ENCODE results near the gene HHAT.

Gene HHAT

DNA sequence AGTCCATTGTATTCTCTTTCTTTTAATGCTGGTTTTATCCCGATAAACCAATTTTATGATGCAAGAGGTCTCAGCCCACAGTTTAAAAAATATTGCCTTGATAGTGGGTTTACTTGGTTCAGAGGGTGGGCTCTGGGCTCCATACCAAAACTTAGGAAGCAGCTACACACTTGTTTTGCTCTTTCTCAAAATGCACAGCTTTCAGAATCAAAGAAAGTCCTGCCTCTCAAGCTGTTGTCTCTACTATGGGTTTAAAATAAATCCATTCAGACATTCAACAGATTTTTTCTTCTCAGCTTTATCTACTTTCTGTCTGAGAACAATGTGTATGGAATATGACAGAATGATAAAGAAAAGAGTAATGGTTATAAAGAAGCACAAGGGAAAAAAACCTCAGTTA lies 14.8 kb upstream of the HHAT start:
- Histone ChIP-seq H3K4me1 (ENCODE audit: control insufficient read depth, insufficient read depth, low read length, unreplicated experiment) (peaks cover 18% of the 10 kb centered on the region), H3K27me3 (ENCODE audit: insufficient read depth, low read length) (no peaks in the 10 kb centered on the region; the same call in 1 of the 2 replicates), H3K79me2 (ENCODE audit: control insufficient read depth, insufficient read depth, low read length, unreplicated experiment) (no peaks in the 10 kb centered on the region), H3K27ac (ENCODE audit: low read depth, low read length) (no peak overlapping the region), H3K36me3 (ENCODE audit: insufficient read depth, low read length) (no peaks in the 10 kb centered on the region), H3K4me3 (ENCODE audit: low read depth, low read length) (no peak overlapping the region), H2AFZ (ENCODE audit: low read length, unreplicated experiment) (no peak overlapping the region)

DNA sequence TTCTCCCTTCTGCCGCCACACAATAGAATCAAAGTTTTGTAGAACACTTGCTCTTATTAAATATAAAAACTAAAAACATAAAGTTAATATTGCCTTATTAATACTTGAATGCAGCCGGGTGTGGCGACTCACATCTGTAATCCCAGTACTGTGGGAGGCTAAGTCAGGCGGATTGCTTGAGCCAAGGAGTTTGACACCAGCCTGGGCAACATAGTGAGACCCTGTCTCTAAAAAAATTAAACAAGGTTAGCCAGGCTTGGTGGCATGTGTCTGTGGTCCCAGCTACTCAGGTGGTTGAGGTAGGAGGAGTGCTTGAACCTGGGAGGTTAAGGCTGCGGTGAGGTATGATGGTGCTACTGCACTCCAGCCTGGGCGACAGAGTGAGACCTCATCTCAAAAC lies 13.2 kb upstream of the HHAT start:
- peaks cover 12% of the 10 kb centered on the region for H3K4me1 ChIP-seq (ENCODE audit: control insufficient read depth, insufficient read depth, low read length, unreplicated experiment)
- no peak overlapping the region for H3K27ac ChIP-seq (ENCODE audit: low read depth, low read length)
- no peak overlapping the region for H3K4me3 ChIP-seq (ENCODE audit: low read depth, low read length)
- H2AFZ ChIP-seq (ENCODE audit: low read length, unreplicated experiment) = no peak overlapping the region
- no peaks in the 10 kb centered on the region for H3K79me2 ChIP-seq (ENCODE audit: control insufficient read depth, insufficient read depth, low read length, unreplicated experiment)
- H3K27me3 ChIP-seq (ENCODE audit: insufficient read depth, low read length) = no peaks in the 10 kb centered on the region; the same call in 1 of the 2 replicates
- no peaks in the 10 kb centered on the region for H3K36me3 ChIP-seq (ENCODE audit: insufficient read depth, low read length)

DNA sequence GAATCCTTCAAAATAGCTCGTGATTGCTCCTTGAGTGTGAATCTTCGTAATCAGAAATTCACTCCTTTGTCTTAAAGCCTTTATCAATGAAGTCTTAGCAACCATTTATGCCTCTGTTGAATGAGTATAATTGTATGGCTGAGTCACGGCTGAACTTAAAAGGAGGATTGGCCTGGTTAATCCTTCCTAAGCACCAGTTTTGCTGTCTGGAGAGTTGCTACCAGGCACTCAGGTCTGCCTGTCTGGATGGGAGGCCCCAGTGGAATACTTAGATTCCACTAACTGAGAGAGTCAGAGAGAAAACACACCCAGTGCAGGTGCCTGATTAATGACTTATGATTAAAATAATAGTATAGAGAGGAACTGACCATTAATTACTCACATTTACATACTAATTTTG lies 7.6 kb upstream of the HHAT start:
- H2AFZ ChIP-seq (ENCODE audit: low read length, unreplicated experiment) = no peak overlapping the region
- no peak overlapping the region for H3K27ac ChIP-seq (ENCODE audit: low read depth, low read length)
- no peak overlapping the region for H3K4me3 ChIP-seq (ENCODE audit: low read depth, low read length)
- H3K36me3 ChIP-seq (ENCODE audit: insufficient read depth, low read length) = no peaks in the 10 kb centered on the region
- H3K4me1 ChIP-seq (ENCODE audit: control insufficient read depth, insufficient read depth, low read length, unreplicated experiment) = no peaks in the 10 kb centered on the region
- H3K27me3 ChIP-seq (ENCODE audit: insufficient read depth, low read length) = no peaks in the 10 kb centered on the region; the same call in 1 of the 2 replicates
- no peaks in the 10 kb centered on the region for H3K79me2 ChIP-seq (ENCODE audit: control insufficient read depth, insufficient read depth, low read length, unreplicated experiment)

DNA sequence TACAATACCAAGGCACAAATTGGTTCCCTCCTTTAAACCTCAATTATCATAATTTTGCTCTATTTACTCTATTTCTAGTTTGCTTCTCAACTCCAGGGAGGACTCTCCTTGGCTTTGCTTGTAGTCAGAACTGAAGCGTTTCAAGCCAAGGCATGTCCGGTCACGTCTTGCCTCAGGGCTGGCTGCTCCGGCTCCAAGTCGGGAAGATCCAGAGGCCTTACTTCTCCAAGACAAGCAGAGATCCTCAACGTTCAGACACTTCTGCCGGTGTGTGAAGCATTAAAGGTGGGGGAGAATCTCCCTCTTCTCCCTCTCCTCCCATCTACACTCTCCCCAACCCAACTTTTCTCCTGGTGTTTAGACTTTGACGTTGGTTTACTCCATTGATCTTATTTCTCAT lies 7.2 kb upstream of the HHAT start:
- Histone ChIP-seq H3K4me3 (ENCODE audit: low read depth, low read length) (no peak overlapping the region), H3K27me3 (ENCODE audit: insufficient read depth, low read length) (no peaks in the 10 kb centered on the region; the same call in 1 of the 2 replicates), H3K4me1 (ENCODE audit: control insufficient read depth, insufficient read depth, low read length, unreplicated experiment) (no peaks in the 10 kb centered on the region), H2AFZ (ENCODE audit: low read length, unreplicated experiment) (no peak overlapping the region), H3K36me3 (ENCODE audit: insufficient read depth, low read length) (no peaks in the 10 kb centered on the region), H3K79me2 (ENCODE audit: control insufficient read depth, insufficient read depth, low read length, unreplicated experiment) (no peaks in the 10 kb centered on the region), H3K27ac (ENCODE audit: low read depth, low read length) (no peak overlapping the region)

DNA sequence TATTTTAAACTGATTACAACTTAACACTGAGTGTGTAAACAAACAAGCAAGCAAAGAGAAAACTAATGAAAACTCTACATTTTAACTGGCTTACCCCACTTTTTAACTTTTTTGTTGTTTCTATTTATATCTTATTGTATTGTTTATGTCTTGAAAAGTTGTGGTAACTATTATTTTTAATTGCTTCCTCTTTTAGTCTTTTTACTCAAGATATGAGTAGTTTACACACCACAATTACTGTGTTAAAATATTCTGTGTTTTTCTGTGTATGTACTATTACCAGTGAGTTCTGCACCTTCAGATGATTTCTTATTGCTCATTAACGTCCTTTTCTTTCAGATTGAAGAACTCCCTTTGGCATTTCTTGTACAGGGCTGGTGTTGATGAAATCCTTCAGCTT lies 4.7 kb upstream of the HHAT start:
- H3K36me3 ChIP-seq (ENCODE audit: insufficient read depth, low read length) = no peaks in the 10 kb centered on the region
- H3K4me1 ChIP-seq (ENCODE audit: control insufficient read depth, insufficient read depth, low read length, unreplicated experiment) = no peaks in the 10 kb centered on the region
- H3K27me3 ChIP-seq (ENCODE audit: insufficient read depth, low read length) = no peaks in the 10 kb centered on the region
- H3K27ac ChIP-seq (ENCODE audit: low read depth, low read length) = no peak overlapping the region
- H3K79me2 ChIP-seq (ENCODE audit: control insufficient read depth, insufficient read depth, low read length, unreplicated experiment) = no peaks in the 10 kb centered on the region
- H3K4me3 ChIP-seq (ENCODE audit: low read depth, low read length) = no peak overlapping the region
- no peak overlapping the region for H2AFZ ChIP-seq (ENCODE audit: low read length, unreplicated experiment)

DNA sequence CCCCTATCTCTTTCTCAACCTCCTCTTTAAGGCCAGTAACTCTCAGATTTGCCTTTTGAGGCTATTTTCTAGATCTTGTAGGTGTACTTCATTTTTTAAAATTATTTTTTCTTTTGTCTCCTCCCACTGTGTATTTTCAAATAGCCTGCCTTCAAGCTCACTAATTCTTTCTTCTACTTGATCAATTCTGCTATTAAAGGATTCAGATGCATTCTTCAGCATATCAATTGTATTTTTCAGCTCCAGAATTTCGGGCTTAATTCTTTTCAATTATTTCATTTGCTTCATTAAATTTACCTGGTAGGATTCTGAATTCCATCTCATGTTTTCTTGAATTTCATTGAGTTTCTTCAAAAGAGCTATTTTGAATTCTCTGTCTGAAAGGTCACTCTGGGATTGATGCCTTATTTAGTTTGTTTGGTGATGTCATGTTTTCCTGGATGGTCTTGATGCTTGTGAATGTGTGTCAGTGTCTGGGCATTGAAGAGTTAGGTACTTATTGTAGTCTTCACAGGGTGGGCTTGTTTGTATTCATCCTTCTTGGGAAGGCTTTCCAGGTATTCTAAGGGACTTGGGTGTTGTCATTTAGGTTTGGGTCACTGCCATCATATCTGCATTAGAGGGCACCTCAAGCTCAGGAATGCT lies 3.6 kb upstream of the HHAT start:
- Histone ChIP-seq H3K79me2 (ENCODE audit: control insufficient read depth, insufficient read depth, low read length, unreplicated experiment) (no peaks in the 10 kb centered on the region), H2AFZ (ENCODE audit: low read length, unreplicated experiment) (no peak overlapping the region), H3K36me3 (ENCODE audit: insufficient read depth, low read length) (no peaks in the 10 kb centered on the region), H3K4me3 (ENCODE audit: low read depth, low read length) (no peak overlapping the region), H3K4me1 (ENCODE audit: control insufficient read depth, insufficient read depth, low read length, unreplicated experiment) (peaks cover 4% of the 10 kb centered on the region), H3K27me3 (ENCODE audit: insufficient read depth, low read length) (no peaks in the 10 kb centered on the region), H3K27ac (ENCODE audit: low read depth, low read length) (no peak overlapping the region)

DNA sequence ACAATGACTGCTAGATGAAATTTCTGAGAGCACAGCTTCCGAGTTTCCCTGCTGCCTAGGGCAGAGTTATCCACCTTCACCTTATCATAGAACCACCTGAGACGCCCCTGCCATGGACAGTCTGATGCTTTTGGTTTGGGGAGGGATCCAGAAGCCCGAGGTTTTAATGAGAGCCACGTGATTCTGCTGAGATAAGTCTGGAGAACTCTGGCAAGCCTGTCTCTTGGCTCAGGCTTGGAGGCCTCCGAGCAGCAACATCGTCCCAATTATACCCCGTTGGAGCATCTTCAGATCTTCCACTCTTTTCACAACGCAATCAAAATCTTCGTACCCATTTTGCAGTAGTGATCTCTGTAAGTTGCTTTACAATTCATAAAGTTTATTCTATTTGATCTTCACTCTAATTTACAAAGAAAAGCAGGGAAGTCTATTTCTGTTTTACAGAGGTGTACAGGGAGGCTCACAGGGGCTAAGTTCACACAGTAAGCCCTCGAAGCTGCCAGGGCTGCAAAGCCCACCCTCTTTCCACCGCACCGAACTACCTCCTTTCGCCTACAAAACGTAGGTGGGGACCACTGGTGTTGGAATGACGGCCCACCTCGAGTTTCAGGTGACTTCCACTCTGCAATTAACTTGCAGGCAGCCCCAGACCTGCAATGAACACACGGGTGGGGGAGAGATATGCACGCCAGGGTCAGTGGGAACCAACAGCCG lies 513 bp upstream of the HHAT start:
- Histone ChIP-seq H2AFZ (ENCODE audit: low read length, unreplicated experiment) (peak overlapping the region; percentile 100), H3K27ac (ENCODE audit: low read depth, low read length) (no peak overlapping the region)

DNA sequence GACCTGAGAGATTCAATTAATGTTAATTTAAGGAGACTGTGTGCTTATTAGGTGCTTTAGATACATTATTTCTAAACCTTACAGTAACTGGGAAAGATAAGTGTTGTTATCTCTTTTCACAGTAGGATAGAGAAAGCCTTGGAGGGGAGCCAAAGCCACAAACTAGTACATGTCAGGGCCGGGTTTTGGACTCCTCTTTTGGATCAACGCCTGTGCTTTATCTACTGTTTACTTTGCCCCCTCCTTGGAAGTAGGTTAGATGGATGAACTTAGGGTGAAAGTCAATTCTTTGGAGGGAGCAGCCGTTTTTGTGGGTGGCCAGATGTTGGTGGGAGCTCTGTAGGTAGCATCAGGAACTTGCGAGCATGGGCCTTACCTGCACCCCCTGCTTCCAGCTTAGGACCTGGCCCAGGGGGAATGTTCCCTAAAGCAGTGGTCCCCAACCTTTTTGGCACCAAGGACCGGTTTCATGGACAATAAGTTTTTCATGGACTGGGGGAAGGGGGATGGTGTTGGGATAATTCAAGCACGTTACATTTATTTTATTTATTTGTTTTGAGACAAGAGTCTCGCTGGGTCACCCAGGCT lies 1.7 kb downstream of the HHAT start:
- peaks cover 6% of the 10 kb centered on the region for H3K4me1 ChIP-seq (ENCODE audit: control insufficient read depth, insufficient read depth, low read length, unreplicated experiment)
- H3K4me3 ChIP-seq (ENCODE audit: low read depth, low read length) = peak overlapping the region; percentile 85
- no peak overlapping the region for H3K27ac ChIP-seq (ENCODE audit: low read depth, low read length)
- H3K27me3 ChIP-seq (ENCODE audit: insufficient read depth, low read length) = no peaks in the 10 kb centered on the region
- H3K79me2 ChIP-seq (ENCODE audit: control insufficient read depth, insufficient read depth, low read length, unreplicated experiment) = no peaks in the 10 kb centered on the region
- H3K36me3 ChIP-seq (ENCODE audit: insufficient read depth, low read length) = no peaks in the 10 kb centered on the region
- H2AFZ ChIP-seq (ENCODE audit: low read length, unreplicated experiment) = no peak overlapping the region

More for the DNA sequence above, 513 bp upstream of the HHAT start:
- Histone ChIP-seq H3K79me2 (ENCODE audit: control insufficient read depth, insufficient read depth, low read length, unreplicated experiment) (no peaks in the 10 kb centered on the region), H3K27me3 (ENCODE audit: insufficient read depth, low read length) (no peaks in the 10 kb centered on the region), H3K4me3 (ENCODE audit: low read depth, low read length) (peak overlapping the region; percentile 85), H3K36me3 (ENCODE audit: insufficient read depth, low read length) (no peaks in the 10 kb centered on the region), H3K4me1 (ENCODE audit: control insufficient read depth, insufficient read depth, low read length, unreplicated experiment) (peaks cover 6% of the 10 kb centered on the region)

DNA sequence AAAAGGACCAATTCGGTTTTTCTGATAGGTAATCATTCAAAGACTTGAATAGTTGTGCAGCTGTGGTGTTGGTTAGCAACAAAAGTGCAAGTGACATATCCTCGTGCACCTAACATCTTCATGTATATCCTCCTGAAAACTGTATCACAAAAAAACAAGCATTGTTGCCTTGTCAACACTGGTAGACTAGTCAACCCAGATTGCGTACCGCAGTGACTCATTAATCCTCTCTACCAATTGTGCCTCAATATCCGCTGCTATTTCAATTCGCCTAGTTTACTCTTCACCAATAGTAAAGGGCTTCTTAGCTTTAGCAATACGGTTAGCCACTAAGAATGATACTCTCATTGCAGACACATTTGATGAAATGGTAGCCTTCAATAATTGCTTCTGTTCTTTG lies 3.5 kb downstream of the HHAT start:
- Histone ChIP-seq H3K27ac (ENCODE audit: low read depth, low read length) (no peak overlapping the region), H3K27me3 (ENCODE audit: insufficient read depth, low read length) (no peaks in the 10 kb centered on the region), H2AFZ (ENCODE audit: low read length, unreplicated experiment) (no peak overlapping the region), H3K79me2 (ENCODE audit: control insufficient read depth, insufficient read depth, low read length, unreplicated experiment) (no peaks in the 10 kb centered on the region), H3K4me3 (ENCODE audit: low read depth, low read length) (no peak overlapping the region), H3K36me3 (ENCODE audit: insufficient read depth, low read length) (no peaks in the 10 kb centered on the region), H3K4me1 (ENCODE audit: control insufficient read depth, insufficient read depth, low read length, unreplicated experiment) (peaks cover 6% of the 10 kb centered on the region)

DNA sequence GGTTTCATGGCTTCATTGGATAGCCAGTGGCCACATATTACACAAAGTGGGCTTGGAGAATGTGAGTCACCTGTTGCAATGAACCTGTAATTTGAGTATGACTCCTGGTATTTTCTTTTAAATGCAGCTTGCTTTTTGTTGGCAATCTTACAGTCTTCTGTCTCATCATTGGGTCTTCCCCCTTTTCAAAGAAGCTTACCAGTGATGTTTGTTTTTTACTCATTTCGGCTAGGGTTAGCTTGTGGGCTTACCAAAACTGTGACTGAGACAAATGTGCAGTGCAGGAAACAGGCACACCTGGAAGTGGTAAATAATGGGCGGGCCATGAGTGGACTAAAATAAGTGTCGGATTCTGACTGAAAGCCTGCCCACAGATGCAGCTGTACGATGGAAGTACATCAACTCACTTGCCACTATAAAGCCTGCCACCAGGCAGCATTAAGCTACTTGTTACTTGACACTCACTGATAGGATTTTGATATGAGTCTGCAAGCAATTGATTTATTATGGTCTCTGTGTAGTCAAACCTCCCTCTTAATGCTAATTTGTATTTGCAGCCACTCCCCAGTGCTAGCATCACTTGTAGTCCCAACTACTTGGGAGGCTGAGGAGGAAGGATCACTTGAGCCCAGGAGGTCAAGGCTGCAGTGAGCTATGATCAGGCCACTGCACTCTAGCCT lies 4.2 kb downstream of the HHAT start:
- no peaks in the 10 kb centered on the region for H3K79me2 ChIP-seq (ENCODE audit: control insufficient read depth, insufficient read depth, low read length, unreplicated experiment)
- H3K36me3 ChIP-seq (ENCODE audit: insufficient read depth, low read length) = no peaks in the 10 kb centered on the region
- no peak overlapping the region for H3K27ac ChIP-seq (ENCODE audit: low read depth, low read length)
- no peak overlapping the region for H3K4me3 ChIP-seq (ENCODE audit: low read depth, low read length)
- H3K27me3 ChIP-seq (ENCODE audit: insufficient read depth, low read length) = no peaks in the 10 kb centered on the region
- H2AFZ ChIP-seq (ENCODE audit: low read length, unreplicated experiment) = no peak overlapping the region
- H3K4me1 ChIP-seq (ENCODE audit: control insufficient read depth, insufficient read depth, low read length, unreplicated experiment) = peaks cover 6% of the 10 kb centered on the region

Measured in ACC112 (cell line).